CD14-positive monocyte (primary cell): ENCODE results near the gene RCE1. TPM values are rescaled to one million over a fixed set of nuclear protein-coding genes. Genes with fewer than 3 reads are reported as not detected.

ENCODE experiments used
- DNase-seq, 3 donors: peaks; one replicate each; pipeline ENCODE4 v3.0.0-alpha.2; 2011 to 2022
- H2AFZ ChIP-seq: 2 replicates; pipeline ENCODE4 v1.6.0; 2012; ENCODE audit warnings: mild to moderate bottlenecking, low read depth, low read length, inconsistent platforms; ENCODE audit not compliant: insufficient read depth, poor library complexity, severe bottlenecking
- H3K27ac ChIP-seq, 2 donors: 1 replicate in 1 of 2; 2 replicates in 1 of 2; pipeline ENCODE4 v1.5.1; 2012 to 2013; ENCODE audit warnings: low read length in 2 of 2, control low read depth in 1 of 2, inconsistent platforms in 1 of 2, low read depth in 1 of 2, mild to moderate bottlenecking in 1 of 2
- H3K27me3 ChIP-seq, 2 donors: one replicate each; pipeline versions ENCODE4 v1.6.0 to v1.6.1; 2011 to 2013; ENCODE audit warnings: low read length in 2 of 2; ENCODE audit not compliant: control insufficient read depth in 2 of 2, insufficient read depth in 2 of 2
- H3K36me3 ChIP-seq, 2 donors: replicated peaks in 1 of 2; 1 replicate in 1 of 2; 2 replicates in 1 of 2; pipeline versions ENCODE4 v1.5.1 to v1.6.1; 2012 to 2013; ENCODE audit warnings: low read length in 2 of 2, control low read depth in 1 of 2, inconsistent platforms in 1 of 2, mild to moderate bottlenecking in 1 of 2; ENCODE audit not compliant: insufficient read depth in 2 of 2, control insufficient read depth in 1 of 2
- H3K4me1 ChIP-seq, 2 donors: 1 replicate in 1 of 2; 2 replicates in 1 of 2; pipeline versions ENCODE4 v1.5.1 to v1.6.1; 2012 to 2013; ENCODE audit warnings: low read length in 2 of 2, control low read depth in 1 of 2, inconsistent platforms in 1 of 2, mild to moderate bottlenecking in 1 of 2, moderate library complexity in 1 of 2; ENCODE audit not compliant: insufficient read depth in 2 of 2, control insufficient read depth in 1 of 2
- H3K4me2 ChIP-seq: replicated peaks from 2 replicates; pipeline ENCODE3; 2012; ENCODE audit warnings: low read length, moderate library complexity, mild to moderate bottlenecking; ENCODE audit not compliant: poor library complexity, severe bottlenecking; ENCODE audit errors: extremely low read depth
- H3K4me3 ChIP-seq, 3 experiments: fragments of 200-600 bp in 1 of 3; sonication (generic) in 1 of 3; replicated peaks in 1 of 3; 1 replicate in 2 of 3; 2 replicates in 1 of 3; pipeline ENCODE4 v1.5.1; 2011 to 2013; ENCODE audit warnings: low read length in 3 of 3, mild to moderate bottlenecking in 3 of 3, control low read depth in 2 of 3, low read depth in 2 of 3, inconsistent platforms in 1 of 3, moderate library complexity in 1 of 3
- H3K79me2 ChIP-seq: 2 replicates; pipeline ENCODE4 v1.6.0; 2012; ENCODE audit warnings: mild to moderate bottlenecking, control low read depth, inconsistent platforms, low read length, moderate library complexity; ENCODE audit not compliant: insufficient read depth
- H3K9ac ChIP-seq: 2 replicates; pipeline ENCODE4 v1.6.0; 2017; ENCODE audit warnings: low read length, mild to moderate bottlenecking; ENCODE audit not compliant: insufficient read depth, poor library complexity, severe bottlenecking
- H3K9me3 ChIP-seq, 2 donors: replicated peaks in 1 of 2; 1 replicate in 1 of 2; 2 replicates in 1 of 2; pipeline versions ENCODE4 v1.5.1 to v1.6.1; 2012 to 2013; ENCODE audit warnings: low read length in 2 of 2, control low read depth in 1 of 2; ENCODE audit not compliant: control insufficient read depth in 1 of 2, insufficient read depth in 1 of 2
- H4K20me1 ChIP-seq: 2 replicates; pipeline ENCODE4 v1.6.0; 2012; ENCODE audit warnings: mild to moderate bottlenecking, low read length, control low read depth, moderate library complexity; ENCODE audit not compliant: insufficient read depth
- H3K27ac Mint-ChIP-seq, 7 donors: one replicate each; pipeline ENCODE4 v1.8.0; 2020; ENCODE audit warnings: mild to moderate bottlenecking in 7 of 7, mixed read lengths in 7 of 7, moderate library complexity in 6 of 7, inconsistent platforms in 2 of 7
- H3K27me3 Mint-ChIP-seq, 3 donors: one replicate each; pipeline ENCODE4 v1.8.0; 2021 to 2022; ENCODE audit warnings: low read depth in 3 of 3, mild to moderate bottlenecking in 3 of 3, mixed read lengths in 3 of 3, moderate library complexity in 3 of 3, inconsistent platforms in 1 of 3
- H3K36me3 Mint-ChIP-seq, 2 donors: one replicate each; pipeline ENCODE4 v1.8.0; 2020; ENCODE audit warnings: mixed read lengths in 2 of 2, inconsistent platforms in 1 of 2, mild to moderate bottlenecking in 1 of 2
- H3K4me1 Mint-ChIP-seq: one replicate; pipeline ENCODE4 v1.8.0; 2020; ENCODE audit warnings: mild to moderate bottlenecking, mixed read lengths
- H3K4me3 Mint-ChIP-seq, 2 donors: one replicate each; pipeline ENCODE4 v1.8.0; 2020; ENCODE audit warnings: mild to moderate bottlenecking in 2 of 2, mixed read lengths in 2 of 2, moderate library complexity in 1 of 2
- H3K9me3 Mint-ChIP-seq, 7 donors: one replicate each; pipeline ENCODE4 v1.8.0; 2020 to 2022; ENCODE audit warnings: mixed read lengths in 7 of 7, mild to moderate bottlenecking in 6 of 7, moderate library complexity in 6 of 7, inconsistent platforms in 2 of 7
- WGBS: methylation state at CpG from one replicate; pipeline ENCODE4 v1.1.5; 2013; ENCODE audit warnings: missing lambda C conversion rate; ENCODE audit not compliant: insufficient coverage; 5-methylcytosine and 5-hydroxymethylcytosine counted together
- intact Hi-C, 2 donors: fragments of 100-400 bp; cut with micrococcal nuclease; formaldehyde crosslinking; loops; one replicate each; pipeline versions ENCODE4 v1.15.0 to v1.15.1; 2023
- polyA plus RNA-seq, 3 donors: library from polyadenylated mRNA; depleted of rRNA in 1 of 3; unstranded in 2 of 3; stranded (reverse) in 1 of 3; fragments of 300-500 nt in 2 of 3; fragments of >200 nt in 1 of 3; fragmentation: Illumina TruSeq in 2 of 3; gene quantifications; 1 replicate in 2 of 3; 2 replicates in 1 of 3; pipeline ENCODE4 v1.2.3, GENCODE V29; 2012 to 2021
- TF ChIP-seq, protein P1 (sequence below): fragments of 200-600 bp; IDR thresholded peaks from one replicate; pipeline ENCODE4 v1.8.0; 2022; ENCODE audit warnings: antibody characterized with exemption, mild to moderate bottlenecking

RCE1 gene
- polyA plus RNA-seq, 3 donors, result 20.3 to 24.7 (median 22.8) TPM

GRCh38 chr11:66834539-66834845 is 8.7 kb upstream of the RCE1 start:
- Mint-ChIP-seq H3K4me3 (no peak overlapping the region), H3K27ac (peak overlapping the region in 1 of 7 donors; percentile 46), H3K9me3 (no peaks in the 10 kb centered on the region), H3K27me3 (peaks cover 0 to 4% (median 0%) of the 10 kb centered on the region in 3 donors), H3K4me1 (peaks cover 4% of the 10 kb centered on the region), H3K36me3 (peaks cover 0 to 11% of the 10 kb centered on the region in 2 donors)
- H3K36me3 ChIP-seq, result peaks cover 3 to 12% of the 10 kb centered on the region in 2 donors
- no peak for DNase-seq
- no peak overlapping the region for H2AFZ ChIP-seq
- intact Hi-C loops, result loop anchor here (2.0 to 10.0 kb wide), 4 partner anchors 140 to 427 kb away; no protein-coding TSS in a partner anchor
- peaks cover 25% of the 10 kb centered on the region for H4K20me1 ChIP-seq
- TF ChIP-seq, protein P1, sequence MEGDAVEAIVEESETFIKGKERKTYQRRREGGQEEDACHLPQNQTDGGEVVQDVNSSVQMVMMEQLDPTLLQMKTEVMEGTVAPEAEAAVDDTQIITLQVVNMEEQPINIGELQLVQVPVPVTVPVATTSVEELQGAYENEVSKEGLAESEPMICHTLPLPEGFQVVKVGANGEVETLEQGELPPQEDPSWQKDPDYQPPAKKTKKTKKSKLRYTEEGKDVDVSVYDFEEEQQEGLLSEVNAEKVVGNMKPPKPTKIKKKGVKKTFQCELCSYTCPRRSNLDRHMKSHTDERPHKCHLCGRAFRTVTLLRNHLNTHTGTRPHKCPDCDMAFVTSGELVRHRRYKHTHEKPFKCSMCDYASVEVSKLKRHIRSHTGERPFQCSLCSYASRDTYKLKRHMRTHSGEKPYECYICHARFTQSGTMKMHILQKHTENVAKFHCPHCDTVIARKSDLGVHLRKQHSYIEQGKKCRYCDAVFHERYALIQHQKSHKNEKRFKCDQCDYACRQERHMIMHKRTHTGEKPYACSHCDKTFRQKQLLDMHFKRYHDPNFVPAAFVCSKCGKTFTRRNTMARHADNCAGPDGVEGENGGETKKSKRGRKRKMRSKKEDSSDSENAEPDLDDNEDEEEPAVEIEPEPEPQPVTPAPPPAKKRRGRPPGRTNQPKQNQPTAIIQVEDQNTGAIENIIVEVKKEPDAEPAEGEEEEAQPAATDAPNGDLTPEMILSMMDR, result peak; percentile 18
- no peaks in the 10 kb centered on the region for H3K4me1 ChIP-seq
- H3K27me3 ChIP-seq, result no peaks in the 10 kb centered on the region
- H3K27ac ChIP-seq, result no peak overlapping the region
- H3K79me2 ChIP-seq, result peaks cover 2% of the 10 kb centered on the region
- H3K9me3 ChIP-seq, result no peaks in the 10 kb centered on the region
- 84% methylated on average over 4 of the region's 4 CpGs for WGBS
- no peak overlapping the region for H3K4me3 ChIP-seq
- no peak overlapping the region for H3K4me2 ChIP-seq
- no peak overlapping the region for H3K9ac ChIP-seq

GRCh38 chr11:66834943-66835342 is 8.3 kb upstream of the RCE1 start:
- Histone ChIP-seq H3K36me3 (peaks cover 3 to 12% of the 10 kb centered on the region in 2 donors), H3K27ac (no peak overlapping the region), H3K4me2 (no peak overlapping the region), H3K4me3 (no peak overlapping the region), H2AFZ (no peak overlapping the region), H3K9me3 (no peaks in the 10 kb centered on the region), H3K4me1 (no peaks in the 10 kb centered on the region), H3K79me2 (peaks cover 6% of the 10 kb centered on the region), H3K27me3 (no peaks in the 10 kb centered on the region), H4K20me1 (peaks cover 29% of the 10 kb centered on the region), H3K9ac (no peak overlapping the region)
- 88% methylated on average over 3 of the region's 5 CpGs for WGBS
- peaks cover 5% of the 10 kb centered on the region for H3K4me1 Mint-ChIP-seq
- TF ChIP-seq, protein P1, result no peak
- H3K36me3 Mint-ChIP-seq, result peaks cover under 1 to 11% of the 10 kb centered on the region in 2 donors
- intact Hi-C loops, result loop anchor here (1.0 to 10.0 kb wide), 5 partner anchors 140 to 428 kb away; no protein-coding TSS in a partner anchor
- H3K4me3 Mint-ChIP-seq, result no peak overlapping the region
- H3K27me3 Mint-ChIP-seq, result peaks cover 0 to 4% (median 0%) of the 10 kb centered on the region in 3 donors
- no peaks in the 10 kb centered on the region for H3K9me3 Mint-ChIP-seq
- peak overlapping the region in 1 of 7 donors; percentile 46 for H3K27ac Mint-ChIP-seq
- DNase-seq, result no peak
